GM18861 (cell line): Measurements from ENCODE around the gene MBP.

Source experiments
- ATAC-seq: cut with Tn5 transposase; IDR thresholded peaks from one replicate; pipeline ENCODE4 v1.9.1; 2021; ENCODE audit not compliant: unreplicated experiment

Gene MBP

GRCh38 chr18:77116201-77117080, 16.1 kb downstream of the MBP start:
- no peak for ATAC-seq

DNA sequence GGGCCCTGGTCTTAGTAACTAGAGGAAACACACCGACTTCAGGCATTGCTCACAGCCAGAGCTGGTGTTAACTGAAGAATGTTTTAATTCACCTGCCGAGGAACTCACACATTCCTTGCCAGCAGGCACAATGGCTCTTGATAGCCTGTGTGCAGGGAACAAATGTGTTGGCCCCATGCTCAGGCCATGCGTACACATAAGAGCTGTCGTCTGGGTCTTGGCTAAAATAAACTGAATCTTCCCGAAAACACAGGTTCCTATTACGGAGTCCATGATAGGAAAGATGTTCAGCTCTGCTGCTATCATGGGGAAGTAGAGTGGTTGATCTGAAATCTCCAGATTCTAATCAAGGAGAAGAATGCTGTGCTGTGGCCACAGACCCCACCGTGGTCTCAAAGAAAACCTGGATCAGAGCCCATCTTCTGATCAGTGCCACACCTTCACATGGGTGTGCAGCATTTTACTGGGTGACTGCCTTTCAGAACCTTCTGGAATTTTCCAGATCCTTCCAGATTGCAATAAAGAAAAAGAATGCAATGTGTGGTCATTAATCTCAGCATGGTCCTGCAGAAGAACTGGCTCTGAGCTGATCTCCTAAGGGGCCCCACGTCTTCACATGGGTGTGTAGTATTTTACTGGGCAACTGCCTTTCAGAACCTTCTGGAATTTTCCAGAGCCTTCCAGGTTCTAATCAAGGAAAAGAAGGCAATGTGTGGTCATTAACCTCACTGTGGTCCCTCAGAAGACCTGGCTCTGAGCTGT, 17.2 kb downstream of the MBP start:
- ATAC-seq = no peak

- peak; percentile 93 for ATAC-seq
Measured at GRCh38 chr18:77114415-77115191, 18.0 kb downstream of the MBP start.

GRCh38 chr18:77114152-77114414, 18.5 kb downstream of the MBP start:
- no peak for ATAC-seq

DNA sequence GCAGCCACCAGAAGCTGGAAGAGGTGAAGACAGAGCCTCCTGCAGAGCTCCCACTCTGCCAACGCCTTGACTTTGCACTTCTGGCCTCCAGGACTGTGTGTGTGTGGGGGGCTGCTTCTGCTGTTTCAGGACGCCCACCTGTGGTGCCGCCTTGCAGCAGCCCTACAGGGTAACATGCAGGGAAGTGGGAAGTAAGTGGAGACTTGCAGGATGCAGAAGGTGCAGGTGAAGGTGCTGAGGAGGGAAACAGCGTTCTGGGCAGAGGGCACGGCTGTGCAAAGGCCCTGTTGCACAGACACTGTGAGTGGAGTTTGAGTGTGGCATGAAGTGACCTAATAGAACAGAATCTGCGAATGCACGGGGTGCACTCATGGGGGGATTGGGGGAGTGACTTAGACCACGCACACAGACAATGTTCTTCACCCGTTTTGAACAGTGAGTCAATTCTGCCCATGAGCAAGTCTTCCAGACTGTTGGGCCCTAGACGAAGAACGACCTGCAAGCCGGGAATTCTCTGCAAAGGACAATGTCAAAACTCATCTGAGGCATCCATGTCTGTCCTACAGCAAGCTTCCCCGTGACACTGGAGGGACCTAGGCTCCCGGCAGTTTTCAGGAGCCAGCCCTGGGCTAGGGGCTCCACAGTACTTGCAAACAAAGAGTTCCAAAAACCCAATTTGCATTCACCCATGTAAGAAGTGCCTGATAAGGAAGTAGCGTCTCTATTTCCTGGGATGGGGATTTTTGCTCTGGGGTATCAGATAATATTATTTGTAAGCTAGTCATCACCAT, 19.0 kb downstream of the MBP start:
- ATAC-seq = no peak

DNA sequence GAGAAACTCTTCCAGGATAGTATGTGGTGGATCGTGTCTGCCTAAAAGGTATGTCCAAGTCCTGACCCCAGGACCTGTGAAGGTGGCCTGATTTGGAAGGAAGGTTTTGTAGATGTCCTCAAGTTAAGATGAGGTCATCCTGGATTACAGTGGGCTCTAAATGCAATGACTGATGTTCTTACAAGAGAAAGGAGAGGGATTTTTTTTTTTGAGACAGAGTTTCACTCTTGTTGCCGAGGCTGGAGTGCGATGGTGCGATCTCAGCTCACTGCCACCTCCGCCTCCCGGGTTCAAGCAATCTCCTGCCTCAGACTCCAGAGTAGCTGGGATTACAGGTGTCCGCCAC, 19.9 kb downstream of the MBP start:
- ATAC-seq = no peak

- ATAC-seq = no peak
Measured at GRCh38 chr18:77111951-77112746, 20.4 kb downstream of the MBP start.

- no peak for ATAC-seq
Measured at GRCh38 chr18:77111449-77111848, 21.1 kb downstream of the MBP start.

GRCh38 chr18:77110936-77111335, 21.6 kb downstream of the MBP start:
- ATAC-seq = no peak

DNA sequence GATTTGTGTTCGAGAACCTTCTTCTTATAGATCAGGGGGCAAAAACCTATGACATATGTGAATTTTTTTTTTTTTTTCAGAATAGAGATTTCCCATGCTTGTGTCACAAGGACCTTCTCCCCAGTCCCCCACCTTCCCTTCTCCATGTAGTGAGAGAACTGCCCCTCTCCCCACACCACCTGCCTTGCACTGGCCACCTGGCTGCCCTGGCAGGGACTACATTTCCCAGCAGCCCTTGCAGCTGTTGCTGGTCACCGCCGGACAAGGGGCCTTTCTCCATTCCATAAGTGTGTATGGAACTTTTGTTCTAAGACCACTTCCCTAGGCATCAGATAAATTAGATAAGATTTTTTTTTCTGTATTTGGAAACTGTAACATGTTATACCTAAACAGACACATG, 22.2 kb downstream of the MBP start:
- ATAC-seq = no peak

DNA sequence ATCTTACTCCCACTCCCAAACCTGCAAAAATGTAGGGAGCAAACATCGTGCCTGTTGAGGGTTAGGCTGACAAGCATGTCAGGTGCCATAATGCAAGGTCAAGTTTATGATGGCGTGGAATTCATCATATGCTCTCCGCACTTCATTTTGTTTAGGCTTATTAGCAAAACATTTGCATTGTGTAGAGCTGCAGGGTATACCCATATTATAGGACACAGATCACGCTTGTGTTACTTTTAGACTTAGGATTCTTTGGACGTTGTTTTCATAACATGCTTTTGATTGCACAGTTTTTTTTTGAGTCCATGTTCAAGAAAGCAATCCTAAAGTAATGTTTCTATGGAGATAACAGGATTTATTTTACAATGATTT, 22.9 kb downstream of the MBP start:
- no peak for ATAC-seq

DNA sequence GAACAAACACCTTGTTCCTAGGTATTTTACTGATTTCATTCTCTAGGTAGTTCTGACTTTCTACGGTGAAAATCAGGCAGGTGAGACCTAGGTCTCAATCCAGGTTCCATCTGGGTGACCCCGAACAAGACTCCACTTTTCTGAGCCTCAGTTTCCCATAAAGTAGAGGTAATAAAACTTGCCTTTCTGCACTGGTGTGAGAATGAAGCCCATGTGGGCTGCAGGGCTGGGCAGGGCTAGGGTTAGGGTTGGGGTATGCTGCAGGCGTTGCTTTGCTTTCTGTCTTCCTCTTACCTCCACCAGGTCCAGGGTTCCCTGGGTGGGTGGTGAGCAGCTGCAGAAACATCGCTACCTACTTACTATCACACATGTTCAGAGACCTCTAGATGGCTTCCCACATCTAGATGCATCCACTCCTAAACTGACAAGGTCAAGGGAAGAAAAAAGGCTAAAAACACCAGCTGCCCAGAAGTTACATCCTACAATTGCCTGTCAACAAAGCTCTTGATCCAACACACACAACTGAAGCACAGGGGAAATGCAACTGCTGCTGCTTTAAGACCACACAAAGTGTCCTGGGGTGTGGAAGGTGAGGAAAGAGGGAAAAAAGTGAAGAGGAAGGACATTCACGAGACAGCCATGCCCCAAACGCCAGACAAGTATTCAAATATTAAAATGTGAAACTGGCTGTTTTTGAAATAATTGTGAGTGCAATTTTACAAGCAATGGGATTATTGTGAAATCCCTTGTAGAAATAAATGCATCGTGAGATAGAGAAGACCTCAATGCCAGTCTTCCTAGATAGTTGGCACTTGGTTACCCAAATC, 23.5 kb downstream of the MBP start:
- no peak for ATAC-seq

DNA sequence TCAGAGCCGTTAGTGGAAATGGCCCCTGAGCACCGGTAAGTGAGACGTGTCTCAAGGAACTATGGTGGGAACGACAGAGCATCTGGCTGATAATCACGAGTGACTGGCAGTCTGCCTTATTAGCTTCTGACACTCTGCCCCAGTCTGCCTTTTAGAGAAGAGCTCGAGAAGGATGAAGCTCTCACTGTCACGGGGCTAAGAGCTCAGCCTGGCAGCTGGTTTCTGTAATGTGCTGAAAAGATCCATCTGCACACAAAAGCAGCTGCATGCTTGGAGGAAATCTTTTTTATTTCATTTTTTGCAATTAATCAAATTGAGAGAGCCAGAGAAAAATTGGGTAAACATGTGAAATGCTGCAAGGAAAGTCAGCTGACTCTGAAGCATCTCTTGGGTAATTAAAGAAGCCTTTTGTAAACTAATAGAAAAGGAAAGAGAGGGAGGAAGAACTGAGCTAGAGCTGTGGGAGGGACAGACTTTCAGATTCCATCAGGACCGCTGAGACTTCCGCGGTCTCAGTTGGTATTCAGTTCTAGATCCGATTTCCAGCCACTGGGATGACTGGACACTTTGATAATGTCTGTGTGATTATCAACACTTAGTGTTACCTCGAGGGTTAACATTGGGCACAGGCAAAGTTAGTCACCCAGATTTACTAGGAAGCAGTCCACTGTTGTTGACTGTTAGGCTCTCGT, 24.4 kb downstream of the MBP start:
- ATAC-seq = peak; percentile 55

DNA sequence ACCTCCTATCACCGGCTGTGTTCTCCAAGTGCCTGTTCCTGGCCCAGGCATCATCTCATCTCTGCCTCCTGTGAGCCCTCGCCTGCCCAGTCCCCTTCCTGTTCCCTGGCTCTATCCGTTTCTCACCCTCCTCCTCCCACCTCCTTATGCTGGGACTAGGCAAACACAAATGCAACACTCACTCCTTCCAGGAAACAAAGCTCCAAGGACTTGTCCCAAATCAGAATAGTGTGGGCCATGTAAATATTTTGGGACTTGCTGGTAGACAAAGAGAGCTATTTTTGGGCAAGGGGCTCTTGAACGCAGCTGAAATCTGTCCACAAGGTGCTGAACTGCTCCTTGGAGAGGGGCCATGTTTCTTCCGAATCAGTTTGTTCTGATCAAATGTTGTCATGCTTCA, 25.3 kb downstream of the MBP start:
- no peak for ATAC-seq

- no peak for ATAC-seq
Measured at GRCh38 chr18:77106331-77106730, 26.3 kb downstream of the MBP start.

DNA sequence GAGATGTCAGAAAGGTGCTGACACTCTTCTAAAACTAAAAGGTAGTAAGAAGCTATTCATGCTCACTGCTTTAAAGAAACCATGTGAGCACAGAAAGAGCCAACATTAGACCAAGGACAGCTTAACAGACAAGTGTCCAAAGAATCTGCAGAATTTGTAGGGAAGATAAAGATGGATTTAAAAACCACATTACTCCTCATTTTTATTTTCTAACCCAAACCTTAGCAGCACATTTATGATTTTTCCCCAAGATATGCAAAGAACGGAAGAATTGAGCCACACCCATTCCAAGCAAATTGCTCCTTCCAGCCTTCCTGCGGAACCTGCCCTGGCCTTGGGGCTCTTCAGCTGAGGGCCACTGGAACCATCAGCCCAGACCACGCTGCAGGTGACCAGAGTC, 26.9 kb downstream of the MBP start:
- no peak for ATAC-seq

DNA sequence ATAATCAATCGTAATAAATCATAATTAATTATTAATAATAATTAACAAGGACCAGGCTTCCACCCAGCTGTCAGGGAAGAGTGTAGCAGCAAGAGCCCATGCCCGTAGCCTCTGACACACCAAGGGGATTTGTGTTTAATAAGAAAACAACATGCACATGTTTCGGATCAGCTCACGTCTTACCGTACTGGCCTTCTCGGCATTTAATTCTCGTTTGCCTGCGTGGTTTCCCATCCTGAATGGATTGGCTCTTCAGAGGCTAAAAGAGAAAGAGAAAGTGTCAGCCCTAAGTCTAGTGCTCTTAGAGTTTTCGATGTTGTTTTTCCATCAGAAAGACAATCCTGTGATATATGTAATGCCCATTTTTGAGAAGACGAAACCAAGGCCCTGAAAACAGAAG, 27.6 kb downstream of the MBP start:
- no peak for ATAC-seq

DNA sequence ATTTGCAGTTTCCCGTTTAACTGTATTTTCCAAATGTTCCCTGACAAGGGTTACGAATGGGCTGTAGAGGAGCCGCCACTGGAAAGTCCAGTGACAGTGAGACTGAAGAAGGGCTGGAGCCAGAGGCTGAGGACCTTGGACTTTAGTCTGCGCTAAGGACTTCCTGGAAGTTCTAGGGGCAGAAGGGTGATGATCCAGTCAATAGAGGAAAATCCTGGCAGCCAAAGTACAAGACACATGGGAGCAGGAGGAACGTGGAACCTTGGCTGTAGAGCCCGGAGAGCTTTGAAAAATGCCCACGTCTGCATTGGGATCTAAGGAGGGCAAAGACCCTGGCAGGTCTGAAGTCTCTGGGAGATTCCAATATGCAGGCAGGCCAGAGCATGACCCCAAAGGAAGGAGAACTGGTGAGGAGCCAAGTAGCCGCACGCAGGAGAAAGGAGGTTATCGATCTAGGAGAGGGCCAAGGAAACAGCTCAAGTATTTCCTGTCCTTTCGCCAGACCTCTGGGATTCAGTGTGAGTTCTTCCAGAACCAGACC, 28.5 kb downstream of the MBP start:
- no peak for ATAC-seq
